Sigmoid colon (tissue), 7 donors: ENCODE results near the gene LRRC47. TPM values are rescaled to one million over a fixed set of nuclear protein-coding genes. Genes with fewer than 3 reads are reported as not detected.

Experiments
- DNase-seq: peaks from one replicate; pipeline ENCODE4 v3.0.0-alpha.2; 2019
- H3K27ac ChIP-seq, 4 donors: fragments of 200-600 bp; sonication (generic); one replicate each; pipeline ENCODE4 v1.5.1; 2016 to 2019; ENCODE audit warnings: mild to moderate bottlenecking in 1 of 4
- H3K27me3 ChIP-seq, 3 donors: fragments of 200-600 bp; sonication (generic); one replicate each; pipeline ENCODE4 v1.5.1; 2019; ENCODE audit warnings: mild to moderate bottlenecking in 1 of 3
- H3K36me3 ChIP-seq, 4 donors: fragments of 200-600 bp; sonication (generic); one replicate each; pipeline ENCODE4 v1.5.1; 2016 to 2019
- H3K4me1 ChIP-seq, 4 donors: fragments of 200-600 bp; sonication (generic); one replicate each; pipeline ENCODE4 v1.5.1; 2017 to 2019
- H3K4me3 ChIP-seq, 4 donors: fragments of 200-600 bp; sonication (generic); one replicate each; pipeline ENCODE4 v1.5.1; 2017 to 2019; ENCODE audit warnings: mild to moderate bottlenecking in 2 of 4, moderate library complexity in 1 of 4
- H3K9me3 ChIP-seq, 4 donors: fragments of 200-600 bp in 3 of 4; sonication (generic) in 3 of 4; one replicate each; pipeline versions ENCODE4 v1.5.1 to v1.6.1; 2013 to 2019
- EP300 ChIP-seq, 4 donors: sonication (generic); formaldehyde crosslinking; IDR thresholded peaks; one replicate each; pipeline ENCODE4 v1.6.1; 2017; ENCODE audit warnings: antibody characterized with exemption in 4 of 4
- POLR2A ChIP-seq, 2 donors: fragments of 450-650 bp; IDR thresholded peaks; one replicate each; pipeline ENCODE4 v1.6.1; 2016; ENCODE audit warnings: antibody characterized with exemption in 2 of 2, mild to moderate bottlenecking in 2 of 2, moderate library complexity in 2 of 2
- POLR2AphosphoS5 ChIP-seq, 4 donors: sonication (generic); formaldehyde crosslinking; IDR thresholded peaks; one replicate each; pipeline ENCODE4 v1.6.1; 2017; ENCODE audit warnings: antibody characterized with exemption in 4 of 4
- WGBS, 2 donors: extraction: QIAGEN DNeasy Blood & Tissue Kit; methylation state at CpG; one replicate each; pipeline ENCODE4 v1.1.7; 2013; 5-methylcytosine and 5-hydroxymethylcytosine counted together
- intact Hi-C: fragments of 100-400 bp; cut with DNase I; formaldehyde crosslinking; loops from one replicate; pipeline ENCODE4 v1.15.1; 2023
- polyA plus RNA-seq, 3 donors: library from polyadenylated mRNA; stranded (reverse); fragments of 200-250 nt; gene quantifications; one replicate each; pipeline ENCODE4 v1.2.3, GENCODE V29; 2013
- total RNA-seq, 4 donors: library from RNA; depleted of rRNA; stranded (reverse); fragments of >200 nt; gene quantifications; one replicate each; pipeline ENCODE4 v1.1.0, GENCODE V29; 2016
- TF ChIP-seq, protein P1 (sequence below), 4 experiments: fragments of 450-650 bp in 3 of 4; fragments of 200-600 bp in 1 of 4; IDR thresholded peaks; one replicate each; pipeline ENCODE4 v1.5.1; 2016 to 2019; ENCODE audit warnings: antibody characterized with exemption in 4 of 4, mild to moderate bottlenecking in 3 of 4, moderate library complexity in 2 of 4
- donor health status: healthy with polysubstance abuse.
- donor health status: Bipolar disorder and iron deficiency.
- donor health status: healthy.

LRRC47 gene
- total and polyA plus RNA-seq, 7 donors: 11.4 to 36.4 (median 26.7) TPM

DNA sequence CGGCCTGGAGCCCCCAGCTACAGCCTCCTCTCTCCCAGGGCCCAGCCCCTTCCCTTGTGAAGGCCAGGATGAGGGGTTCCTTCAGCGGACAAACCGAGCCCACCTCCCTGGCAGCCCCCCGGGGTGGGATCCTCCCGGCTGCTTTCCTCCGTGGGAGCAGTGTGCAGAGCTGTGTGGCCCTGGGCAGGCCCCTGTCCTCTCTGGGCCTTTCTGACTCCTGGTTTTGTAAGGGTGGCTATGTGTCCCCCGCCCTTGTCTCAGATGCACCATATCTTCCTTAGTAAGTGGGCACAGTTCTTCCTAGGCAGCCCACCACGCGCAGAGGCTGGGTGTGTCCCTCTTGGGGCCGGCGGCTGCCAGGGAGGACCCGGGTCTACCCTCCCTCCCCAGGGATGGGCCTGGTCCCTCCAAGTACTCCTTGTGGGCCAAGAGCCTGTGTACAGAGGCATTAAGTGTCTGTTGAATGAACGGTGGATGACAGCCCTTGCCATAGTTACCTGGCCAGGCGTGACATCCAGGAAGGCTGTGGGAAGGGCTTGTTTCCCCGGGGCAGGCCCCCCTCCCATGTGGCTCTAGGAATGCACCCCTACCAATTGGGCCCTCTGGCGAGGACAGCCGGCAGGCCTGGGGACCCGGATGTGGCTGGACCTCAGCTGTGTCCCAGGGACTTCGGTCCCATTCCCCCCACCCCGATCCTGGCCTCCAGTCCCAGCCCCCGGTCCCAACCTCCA, 19.9 kb downstream of the LRRC47 start:
- 60 to 78% methylated on average over 21 of the region's 21 CpGs for WGBS, 2 donors
- intact Hi-C loops: no loop called here
- peaks cover 0 to 33% (median 27%) of the 10 kb centered on the region in 4 donors for H3K4me1 ChIP-seq
- no peak overlapping the region for H3K27ac ChIP-seq
- H3K9me3 ChIP-seq: no peaks in the 10 kb centered on the region
- no peaks in the 10 kb centered on the region for H3K27me3 ChIP-seq
- no peak overlapping the region for H3K4me3 ChIP-seq
- H3K36me3 ChIP-seq: peaks cover 9 to 33% (median 24%) of the 10 kb centered on the region in 4 donors
- DNase-seq: no peak
- TF ChIP-seq POLR2A (IDR thresholded peaks at IDR 0.05) (no peak), EP300 (IDR thresholded peaks at IDR 0.05) (no peak), POLR2AphosphoS5 (IDR thresholded peaks at IDR 0.05) (no peak)
- TF ChIP-seq, protein P1, sequence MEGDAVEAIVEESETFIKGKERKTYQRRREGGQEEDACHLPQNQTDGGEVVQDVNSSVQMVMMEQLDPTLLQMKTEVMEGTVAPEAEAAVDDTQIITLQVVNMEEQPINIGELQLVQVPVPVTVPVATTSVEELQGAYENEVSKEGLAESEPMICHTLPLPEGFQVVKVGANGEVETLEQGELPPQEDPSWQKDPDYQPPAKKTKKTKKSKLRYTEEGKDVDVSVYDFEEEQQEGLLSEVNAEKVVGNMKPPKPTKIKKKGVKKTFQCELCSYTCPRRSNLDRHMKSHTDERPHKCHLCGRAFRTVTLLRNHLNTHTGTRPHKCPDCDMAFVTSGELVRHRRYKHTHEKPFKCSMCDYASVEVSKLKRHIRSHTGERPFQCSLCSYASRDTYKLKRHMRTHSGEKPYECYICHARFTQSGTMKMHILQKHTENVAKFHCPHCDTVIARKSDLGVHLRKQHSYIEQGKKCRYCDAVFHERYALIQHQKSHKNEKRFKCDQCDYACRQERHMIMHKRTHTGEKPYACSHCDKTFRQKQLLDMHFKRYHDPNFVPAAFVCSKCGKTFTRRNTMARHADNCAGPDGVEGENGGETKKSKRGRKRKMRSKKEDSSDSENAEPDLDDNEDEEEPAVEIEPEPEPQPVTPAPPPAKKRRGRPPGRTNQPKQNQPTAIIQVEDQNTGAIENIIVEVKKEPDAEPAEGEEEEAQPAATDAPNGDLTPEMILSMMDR (IDR thresholded peaks at IDR 0.05): no peak

DNA sequence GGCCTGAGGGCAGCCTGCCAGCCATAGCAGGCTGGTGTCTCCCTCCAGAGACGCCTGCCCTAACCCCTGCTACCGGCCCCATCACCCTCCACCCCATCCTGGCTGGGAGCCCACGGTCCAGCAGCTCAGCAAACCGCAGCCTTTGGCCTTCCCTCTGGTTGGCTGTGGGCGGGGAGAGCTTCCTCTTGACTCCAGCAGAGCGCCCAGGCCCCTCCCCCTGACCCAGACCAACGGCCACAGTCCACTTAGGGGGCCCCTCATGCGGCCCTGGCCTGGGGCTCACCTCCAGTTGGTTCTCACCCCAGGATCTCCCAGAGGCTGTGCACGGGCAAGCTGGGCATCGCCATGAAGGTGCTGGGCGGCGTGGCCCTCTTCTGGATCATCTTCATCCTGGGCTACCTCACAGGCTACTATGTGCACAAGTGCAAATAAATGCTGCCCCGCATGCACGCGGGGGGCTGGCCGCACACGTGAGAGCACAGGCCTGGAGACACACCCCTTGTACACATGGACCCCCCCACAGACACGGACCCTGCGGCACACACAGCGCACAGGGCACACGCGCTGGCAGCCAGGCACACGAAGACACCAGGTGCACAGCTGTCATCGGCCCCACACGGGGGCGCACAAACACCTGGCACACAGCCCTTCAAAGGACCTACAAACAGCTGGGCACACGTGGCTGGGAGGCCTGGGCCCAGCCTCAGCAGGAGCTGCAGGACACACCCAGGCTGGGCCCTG, 20.6 kb downstream of the LRRC47 start:
- H3K36me3 ChIP-seq: peaks cover 4 to 26% (median 16%) of the 10 kb centered on the region in 4 donors
- DNase-seq: no peak
- no peaks in the 10 kb centered on the region for H3K9me3 ChIP-seq
- no peak overlapping the region for H3K27ac ChIP-seq
- H3K27me3 ChIP-seq: no peaks in the 10 kb centered on the region
- 7 to 27% methylated on average over 27 of the region's 27 CpGs for WGBS, 2 donors
- TF ChIP-seq POLR2AphosphoS5 (IDR thresholded peaks at IDR 0.05) (no peak), EP300 (IDR thresholded peaks at IDR 0.05) (no peak), POLR2A (IDR thresholded peaks at IDR 0.05) (no peak)
- TF ChIP-seq, protein P1 (IDR thresholded peaks at IDR 0.05): no peak
- peaks cover 0 to 39% (median 32%) of the 10 kb centered on the region in 4 donors for H3K4me1 ChIP-seq
- intact Hi-C loops: no loop called here
- H3K4me3 ChIP-seq: no peak overlapping the region

DNA sequence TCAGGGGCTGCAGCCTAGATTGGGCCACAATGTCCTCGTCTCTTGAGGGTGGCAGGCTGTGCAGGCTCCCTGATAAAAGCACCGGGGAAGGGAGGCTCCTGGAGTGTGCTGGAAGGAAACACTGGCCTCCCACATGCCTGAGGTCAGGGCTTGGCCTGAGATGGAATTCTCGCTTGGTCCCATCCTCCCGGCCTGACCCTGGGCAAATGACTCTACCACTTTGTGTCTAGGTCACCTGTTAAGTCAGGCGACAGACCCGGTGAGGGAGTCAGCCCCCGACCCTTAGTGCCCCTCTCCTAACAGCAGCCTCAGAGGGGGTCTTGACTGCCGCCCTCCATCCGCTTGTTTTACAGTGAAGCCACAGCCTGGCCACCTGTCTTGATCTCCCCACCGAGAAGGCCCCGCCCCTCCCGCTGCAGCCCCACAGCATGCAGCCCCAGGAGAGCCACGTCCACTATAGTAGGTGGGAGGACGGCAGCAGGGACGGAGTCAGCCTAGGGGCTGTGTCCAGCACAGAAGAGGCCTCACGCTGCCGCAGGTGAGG, 21.3 kb downstream of the LRRC47 start:
- H3K36me3 ChIP-seq: peaks cover 4 to 19% (median 10%) of the 10 kb centered on the region in 4 donors
- intact Hi-C loops: no loop called here
- DNase-seq: no peak
- no peak for TF ChIP-seq EP300 (IDR thresholded peaks at IDR 0.05)
- H3K4me3 ChIP-seq: no peak overlapping the region
- no peaks in the 10 kb centered on the region for H3K9me3 ChIP-seq
- peaks cover 0 to 39% (median 32%) of the 10 kb centered on the region in 4 donors for H3K4me1 ChIP-seq
- WGBS, 2 donors: 64 to 66% methylated on average over 17 of the region's 17 CpGs
- no peak overlapping the region for H3K27ac ChIP-seq
- no peaks in the 10 kb centered on the region for H3K27me3 ChIP-seq

DNA sequence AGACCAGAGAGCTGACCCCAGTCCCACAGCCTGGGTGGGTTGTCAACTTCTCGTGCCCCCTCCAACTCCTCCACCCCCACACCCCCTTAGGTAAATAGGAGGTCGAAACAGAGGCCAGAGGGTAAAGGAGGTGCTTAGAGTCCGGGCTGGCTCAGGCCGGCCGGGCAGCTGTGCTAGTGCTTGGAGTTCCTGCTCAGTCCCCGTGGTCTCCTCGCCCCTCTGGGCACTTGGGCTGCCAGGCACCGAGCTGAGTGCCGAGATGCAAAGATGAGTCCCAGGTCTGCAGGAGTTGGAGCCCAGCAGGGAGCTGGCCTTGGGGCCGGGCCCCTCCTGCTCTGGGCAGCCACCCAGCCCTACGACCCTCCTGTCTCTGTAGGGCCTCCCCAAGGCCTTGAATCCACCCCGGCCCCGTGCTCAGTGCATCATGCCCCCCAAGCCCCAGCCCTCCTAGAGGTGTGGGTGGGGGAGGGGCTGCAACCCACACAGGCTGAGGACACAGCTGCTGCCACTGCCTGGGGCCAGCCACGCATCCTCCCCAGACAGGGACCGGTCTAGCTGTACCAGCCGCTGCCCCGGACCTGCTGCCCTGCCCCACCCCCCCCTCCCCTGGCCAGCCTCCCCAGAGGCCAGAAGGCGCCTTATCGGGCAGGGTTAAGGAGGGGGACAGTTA, 21.9 kb downstream of the LRRC47 start:
- no peak overlapping the region for H3K4me3 ChIP-seq
- peaks cover 0 to 13% (median 4%) of the 10 kb centered on the region in 4 donors for H3K36me3 ChIP-seq
- no peak for DNase-seq
- peak overlapping the region in 1 of 4 donors; percentile 88 for H3K27ac ChIP-seq
- 79 to 83% methylated on average over 19 of the region's 19 CpGs for WGBS, 2 donors
- TF ChIP-seq POLR2AphosphoS5 (IDR thresholded peaks at IDR 0.05) (no peak), EP300 (IDR thresholded peaks at IDR 0.05) (no peak), POLR2A (IDR thresholded peaks at IDR 0.05) (no peak)
- TF ChIP-seq, protein P1 (IDR thresholded peaks at IDR 0.05): no peak
- no peaks in the 10 kb centered on the region for H3K9me3 ChIP-seq
- peaks cover 0 to 39% (median 32%) of the 10 kb centered on the region in 4 donors for H3K4me1 ChIP-seq
- intact Hi-C loops: no loop called here
- no peaks in the 10 kb centered on the region for H3K27me3 ChIP-seq
